HT1080 (cell line): ENCODE measurements around the gene ALDH2. TPM values are rescaled to one million over a fixed set of nuclear protein-coding genes. Genes with fewer than 3 reads are reported as not detected.

ENCODE experiments used
- small RNA-seq: library from RNA; depleted of rRNA; stranded (forward); fragments of <200 nt; gene quantifications from one replicate; pipeline ENCODE3, GENCODE V24; 2014
- total RNA-seq: library from RNA; depleted of rRNA; stranded (reverse); fragments of >200 nt; shearing (Covaris generic); gene quantifications from 2 replicates; pipeline ENCODE4 v1.2.3, GENCODE V29; 2014; rRNA removed

The ALDH2 gene
- total RNA-seq, 1 experiment from 2014 or later = 31.7 TPM

Small RNA genes within 50 kb of the gene (small RNA-seq; reads per million reads assigned to genes)
- not detected for gene MIR6761

Other genes with a start within 250 kb of the ALDH2 start
- 12.3 and 18.9 TPM in 2 replicates for gene ATXN2, start 167.6 kb upstream of the ALDH2 start, total RNA-seq
- 17.8 and 18.9 TPM in 2 replicates for gene BRAP, start 81.0 kb upstream of the ALDH2 start, total RNA-seq
- 10.7 and 12.9 TPM in 2 replicates for gene ACAD10, start 80.9 kb upstream of the ALDH2 start, total RNA-seq
- 42.7 and 45.4 TPM in 2 replicates for gene MAPKAPK5, start 75.3 kb downstream of the ALDH2 start, total RNA-seq
- 4.7 and 6.2 TPM in 2 replicates for gene TMEM116, start 246.2 kb downstream of the ALDH2 start, total RNA-seq
- gene ERP29, start 246.5 kb downstream of the ALDH2 start, total RNA-seq = 109 and 120 TPM in 2 replicates